Astrocyte of the cerebellum (primary cell): ENCODE results near the gene LRP4.

Source experiments
- DNase-seq: peaks from one replicate; pipeline ENCODE4 v3.0.0-alpha.2; 2011; ENCODE audit warnings: low read depth
- H3K4me3 ChIP-seq: 2 replicates; pipeline ENCODE4 v1.5.1; 2011; ENCODE audit warnings: mild to moderate bottlenecking, low read depth, low read length, moderate library complexity
- CTCF ChIP-seq: IDR thresholded peaks from 2 replicates; pipeline ENCODE4 v1.5.1; 2012; ENCODE audit warnings: low read length, low read depth, moderate library complexity, mild to moderate bottlenecking; ENCODE audit errors: missing control alignments
- in situ Hi-C: cut with HindIII; loops from 2 replicates; pipeline ENCODE4 v1.10.0; 2017; ENCODE audit warnings: low sequenced_read_pairs

LRP4 gene

GRCh38 chr11:46857666-46858065 is 60.7 kb downstream of the LRP4 start:
- no peak for DNase-seq
- in situ Hi-C loops, result no loop called here
- no peak for TF ChIP-seq CTCF
- H3K4me3 ChIP-seq, result no peak overlapping the region

GRCh38 chr11:46856605-46857343 is 61.6 kb downstream of the LRP4 start:
- H3K4me3 ChIP-seq, result no peak overlapping the region
- no peak for DNase-seq
- no peak for TF ChIP-seq CTCF
- in situ Hi-C loops, result no loop called here

GRCh38 chr11:46855863-46856262 is 62.5 kb downstream of the LRP4 start:
- no peak for DNase-seq
- H3K4me3 ChIP-seq, result no peak overlapping the region
- TF ChIP-seq CTCF, result no peak
- in situ Hi-C loops, result no loop called here

GRCh38 chr11:46855167-46855566 is 63.2 kb downstream of the LRP4 start:
- no peak for DNase-seq
- in situ Hi-C loops, result no loop called here
- no peak overlapping the region for H3K4me3 ChIP-seq
- no peak for TF ChIP-seq CTCF

GRCh38 chr11:46850829-46851380 is 67.4 kb downstream of the LRP4 start:
- no peak overlapping the region for H3K4me3 ChIP-seq
- DNase-seq, result no peak
- in situ Hi-C loops, result no loop called here
- no peak for TF ChIP-seq CTCF

- DNase-seq, result no peak
- no peak for TF ChIP-seq CTCF
- no peak overlapping the region for H3K4me3 ChIP-seq
- in situ Hi-C loops, result no loop called here
Observed at GRCh38 chr11:46849631-46850030, 68.7 kb downstream of the LRP4 start.

- DNase-seq, result no peak
- in situ Hi-C loops, result no loop called here
- TF ChIP-seq CTCF, result no peak
- H3K4me3 ChIP-seq, result peak overlapping the region; percentile 87
Observed at GRCh38 chr11:46846510-46846830, 71.9 kb downstream of the LRP4 start.
